Stimulated activated naive CD4-positive, alpha-beta T cell (primary cell): ENCODE data around the gene POU2F2.
A peak's percentile ranks its signal among the peaks of the same experiment; 100 is the strongest.
"Not testable (repeated sequence)": the region's sequence is repeated elsewhere in the genome, so short reads cannot be mapped to it uniquely, and the experiment has no call there.

ENCODE experiments used
- DNase-seq, 6 experiments: peaks; one replicate each; lab custom pipeline; 2025; lab: John Stamatoyannopoulos, UW

The POU2F2 gene

DNA sequence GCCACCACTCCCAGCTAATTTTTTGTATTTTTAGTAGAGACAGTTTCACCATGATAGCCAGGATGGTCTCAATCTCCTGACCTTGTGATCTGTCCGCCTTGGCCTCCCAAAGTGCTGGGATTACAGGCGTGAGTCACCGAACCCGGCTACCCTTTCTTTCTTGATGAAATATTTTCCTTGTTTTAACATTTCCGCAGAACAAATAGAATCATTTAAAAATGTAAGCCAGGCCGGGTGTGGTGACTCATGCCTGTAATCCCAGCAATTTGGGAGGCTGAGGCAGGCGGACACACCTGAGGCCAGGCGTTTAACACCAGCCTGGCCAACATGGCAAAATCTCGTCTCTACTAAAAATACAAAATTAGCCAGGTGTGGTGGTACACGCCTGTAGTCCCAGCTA is 32.0 kb downstream of the POU2F2 start:
- DNase-seq: not testable (repeated sequence)

DNA sequence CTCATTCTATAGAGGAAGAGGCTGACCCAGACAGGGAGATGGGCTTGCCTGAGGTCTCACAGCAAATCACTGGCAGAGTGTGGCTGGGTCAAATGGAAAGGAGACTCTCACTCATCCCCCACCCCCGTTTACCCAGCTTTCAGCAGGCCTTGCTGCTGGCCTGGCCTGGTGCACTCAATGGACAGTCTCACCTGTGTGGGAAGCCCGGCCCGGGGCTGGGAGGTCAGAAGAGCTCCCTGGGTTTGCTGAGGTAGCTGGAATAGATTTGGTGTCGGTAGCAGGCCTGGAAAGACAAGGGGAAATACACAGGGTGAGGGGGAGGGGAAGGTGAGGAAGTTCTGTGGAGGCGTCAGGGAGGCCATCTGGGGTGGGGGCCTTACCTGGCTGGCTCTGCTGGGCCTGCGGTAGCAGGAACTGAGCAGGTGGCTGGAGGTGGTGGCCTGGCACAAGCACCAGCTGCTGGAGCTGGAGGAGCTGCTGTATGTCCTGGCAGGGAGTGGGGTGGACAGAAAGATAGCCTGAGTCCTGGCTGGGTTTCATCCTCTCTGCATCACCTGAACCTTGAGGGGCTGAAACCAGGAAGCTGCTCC is 32.8 kb downstream of the POU2F2 start:
- no peak for DNase-seq

GRCh38 chr19:42098781-42099180 is 33.5 kb downstream of the POU2F2 start:
- no peak for DNase-seq

DNA sequence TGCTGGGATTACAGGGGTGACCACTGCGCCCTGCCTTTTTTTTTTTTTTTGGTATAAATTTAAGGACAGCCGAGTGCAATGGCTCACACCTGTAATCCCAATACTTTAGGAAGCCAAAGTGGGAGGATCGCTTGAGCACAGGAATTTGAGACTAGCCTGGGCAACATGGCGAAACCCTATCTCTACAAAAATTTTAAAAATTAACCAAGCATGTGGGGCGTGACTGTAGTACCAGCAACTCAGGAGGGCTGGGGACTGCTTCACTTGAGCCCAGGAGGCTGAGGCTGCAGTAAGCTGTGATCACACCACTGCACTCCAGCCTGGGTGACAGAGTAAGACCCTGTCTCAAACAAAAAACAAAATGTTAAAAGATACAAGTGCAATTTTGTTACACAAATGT is 34.8 kb downstream of the POU2F2 start:
- DNase-seq: no peak

DNA sequence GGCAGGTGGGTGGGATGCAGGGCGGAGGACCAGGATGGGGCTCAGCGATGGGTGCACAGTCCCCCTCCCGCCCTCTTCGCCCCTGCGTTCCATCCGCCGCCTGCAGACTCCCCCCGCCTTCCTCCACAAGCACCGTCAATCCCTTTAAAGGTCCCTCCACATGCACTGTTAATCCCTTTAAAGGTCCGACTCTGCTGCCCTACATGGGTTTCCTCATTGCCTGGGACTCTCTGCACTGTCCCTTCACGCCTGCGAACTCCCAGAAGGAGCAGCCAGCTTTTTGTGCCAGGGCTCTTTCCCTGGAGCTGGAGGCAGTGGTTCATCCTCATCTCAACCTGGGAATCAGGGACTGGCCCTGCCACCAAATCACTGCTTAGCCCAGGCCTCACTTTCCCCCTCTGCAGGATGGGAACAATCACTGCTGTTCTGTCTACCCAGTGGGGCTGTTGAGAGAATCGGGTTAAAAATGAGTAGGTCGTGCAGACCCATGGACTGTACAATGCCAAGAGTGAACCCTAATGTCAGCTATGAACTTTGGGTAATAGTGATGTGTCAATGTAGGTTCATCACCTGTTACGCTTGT is 35.9 kb downstream of the POU2F2 start:
- DNase-seq: no peak

GRCh38 chr19:42095814-42096230 is 36.4 kb downstream of the POU2F2 start:
- DNase-seq: no peak

GRCh38 chr19:42095142-42095813 is 37.0 kb downstream of the POU2F2 start:
- no peak for DNase-seq

DNA sequence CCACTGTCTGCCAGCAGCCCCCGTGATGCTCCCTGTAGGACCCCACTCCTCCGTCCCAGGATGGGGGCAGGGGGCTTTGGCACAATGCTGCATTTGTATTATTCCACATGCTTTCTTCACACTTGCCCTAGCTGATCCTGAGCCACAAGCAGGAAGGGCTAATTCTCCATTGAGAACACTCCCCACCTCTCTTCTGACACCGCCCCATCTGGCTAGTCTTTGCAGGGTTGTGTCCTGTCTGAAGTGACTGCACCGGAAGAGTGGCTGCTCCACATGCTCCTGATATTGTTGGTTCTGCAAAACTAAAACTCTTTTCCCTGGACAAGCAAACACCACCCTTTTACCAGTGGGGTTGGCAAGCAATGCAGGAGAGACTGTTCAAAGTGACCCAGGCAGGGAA is 38.3 kb downstream of the POU2F2 start:
- no peak for DNase-seq

GRCh38 chr19:42093505-42093904 is 38.7 kb downstream of the POU2F2 start:
- no peak for DNase-seq

- peak in 3 of 6 experiments; percentile 11 to 17 (median 13) for DNase-seq
Measured at GRCh38 chr19:42092350-42092749, 39.9 kb downstream of the POU2F2 start.

DNA sequence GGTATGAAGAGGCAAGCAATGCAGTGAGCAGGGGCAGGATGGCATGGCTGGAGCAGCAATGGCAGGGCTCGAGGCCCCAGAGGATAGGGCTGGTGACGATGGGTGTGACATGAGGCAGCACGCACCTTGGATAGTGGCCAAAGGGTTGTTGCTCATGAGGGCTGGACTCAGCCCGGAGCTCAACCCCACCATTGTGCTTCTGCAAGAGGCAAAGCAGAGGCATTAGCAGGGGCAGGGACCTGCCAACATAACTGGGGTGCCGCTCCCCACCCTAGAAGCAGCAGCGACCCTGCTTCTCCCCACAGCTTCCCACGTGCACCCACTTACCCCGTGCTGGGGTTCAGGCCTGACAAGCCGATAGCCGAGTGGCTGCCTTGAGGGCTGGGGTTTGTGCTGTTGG is 40.5 kb downstream of the POU2F2 start:
- no peak for DNase-seq

DNA sequence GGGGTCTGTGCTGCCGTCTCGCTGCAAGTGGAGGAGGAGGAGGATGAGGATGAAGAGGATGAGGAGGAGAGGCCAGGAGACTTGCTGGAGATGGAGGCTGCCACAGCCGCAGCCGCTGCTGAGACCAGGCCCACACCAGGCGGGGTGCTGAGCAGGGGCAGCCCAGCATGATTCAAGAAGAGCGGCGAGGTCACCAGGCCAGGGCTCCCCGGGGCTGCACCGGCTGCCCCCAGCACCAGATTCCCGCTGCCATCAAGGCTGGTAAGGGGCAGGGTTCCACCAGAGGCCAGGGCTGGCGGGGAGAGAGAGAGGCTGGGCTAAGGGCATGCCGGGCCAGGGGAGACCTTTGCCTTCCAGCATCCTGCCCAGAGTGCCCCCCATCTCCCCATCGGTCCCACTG is 40.9 kb downstream of the POU2F2 start:
- DNase-seq: no peak

- DNase-seq: no peak
Measured at GRCh38 chr19:42090672-42091071, 41.6 kb downstream of the POU2F2 start.

GRCh38 chr19:42089772-42090171 is 42.5 kb downstream of the POU2F2 start:
- DNase-seq: no peak

DNA sequence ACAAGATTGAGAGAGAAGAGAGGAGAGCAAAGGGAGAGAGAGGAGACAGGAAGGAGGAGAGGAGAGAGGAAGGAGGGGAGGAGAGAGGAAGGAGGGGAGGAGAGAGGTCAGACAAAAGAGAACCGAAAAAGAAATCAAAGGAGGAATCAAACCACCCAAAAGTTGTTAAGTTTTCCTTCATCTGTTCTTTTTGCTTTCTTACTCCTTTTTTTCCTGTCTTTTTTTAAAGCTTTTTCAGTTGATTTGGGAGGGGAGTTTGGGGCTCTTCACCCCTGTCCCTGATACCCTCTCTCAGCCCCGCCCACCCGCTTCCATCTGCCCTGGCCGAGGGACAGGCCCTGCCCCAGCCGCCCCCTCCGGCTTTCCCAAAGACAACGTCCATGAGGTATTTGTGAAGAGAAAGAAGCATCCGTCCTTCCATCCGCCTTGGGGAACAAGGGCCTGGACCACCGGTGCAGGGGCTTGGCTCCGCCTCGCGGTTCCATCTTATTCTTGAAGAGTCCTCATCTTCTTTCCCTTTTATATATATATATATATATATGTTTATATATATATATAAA is 43.0 kb downstream of the POU2F2 start:
- DNase-seq: no peak

DNA sequence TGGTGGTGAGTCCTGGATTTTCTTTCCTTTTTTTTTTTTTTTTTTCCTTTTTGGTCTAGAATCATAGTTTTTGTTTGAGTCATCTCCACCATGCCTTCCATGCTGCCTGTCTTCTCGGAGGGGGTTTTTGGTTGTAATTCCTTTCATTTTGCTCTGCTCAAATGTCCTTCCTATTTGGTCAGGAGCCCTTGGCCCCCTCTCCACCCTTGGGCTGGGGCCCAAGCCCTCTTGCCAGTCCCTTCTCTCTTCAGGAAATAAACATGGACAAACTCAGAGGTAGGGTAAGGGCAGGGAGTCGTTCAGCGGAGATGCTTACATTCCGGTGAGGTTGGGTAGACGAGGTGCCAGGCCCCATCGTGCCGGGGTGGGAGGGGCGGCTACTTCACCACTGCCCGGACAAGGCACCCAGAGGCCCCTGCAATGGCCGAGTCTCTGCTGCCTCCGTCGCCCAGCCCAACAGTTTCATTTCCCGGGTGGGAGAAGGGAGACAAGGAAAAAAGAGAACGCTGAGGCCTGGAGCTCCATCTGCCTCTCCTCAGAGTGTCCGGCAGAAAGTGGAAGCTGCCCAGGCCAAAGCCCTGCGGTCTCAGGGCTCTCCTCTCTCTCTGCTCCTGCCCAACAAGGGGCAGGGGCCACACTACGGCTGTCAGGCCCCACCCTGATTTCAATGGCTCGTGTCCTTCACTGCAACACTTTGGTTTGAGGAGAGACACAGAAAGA is 43.6 kb downstream of the POU2F2 start:
- DNase-seq: no peak

GRCh38 chr19:42086770-42087550 is 45.3 kb downstream of the POU2F2 start:
- DNase-seq: no peak

DNA sequence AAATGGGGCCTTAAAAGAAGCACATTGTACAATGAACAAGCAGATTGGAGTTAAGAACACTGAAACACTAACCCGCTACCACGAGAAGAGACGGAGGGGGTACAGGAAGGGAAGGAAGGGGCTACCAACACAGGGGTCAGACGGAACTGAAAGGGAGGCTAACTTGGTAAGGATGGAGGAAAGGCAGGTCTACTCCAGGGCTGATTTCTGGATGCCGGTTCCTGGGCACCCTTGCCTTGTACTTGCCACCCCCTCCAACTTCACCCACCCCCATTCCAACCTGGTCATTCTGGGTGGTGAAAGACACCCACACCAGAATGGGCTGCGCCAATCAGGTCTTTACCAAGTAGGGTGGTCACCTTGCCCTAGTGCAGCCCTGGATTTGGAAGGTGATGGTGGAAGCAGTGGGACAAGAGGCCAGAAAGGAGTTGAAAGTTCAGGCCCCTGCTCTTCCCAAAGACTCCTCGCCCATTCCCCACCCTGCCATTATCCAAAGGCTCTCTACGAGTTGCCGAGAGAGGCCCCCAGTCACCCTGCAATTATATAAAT is 46.0 kb downstream of the POU2F2 start:
- DNase-seq: no peak

DNA sequence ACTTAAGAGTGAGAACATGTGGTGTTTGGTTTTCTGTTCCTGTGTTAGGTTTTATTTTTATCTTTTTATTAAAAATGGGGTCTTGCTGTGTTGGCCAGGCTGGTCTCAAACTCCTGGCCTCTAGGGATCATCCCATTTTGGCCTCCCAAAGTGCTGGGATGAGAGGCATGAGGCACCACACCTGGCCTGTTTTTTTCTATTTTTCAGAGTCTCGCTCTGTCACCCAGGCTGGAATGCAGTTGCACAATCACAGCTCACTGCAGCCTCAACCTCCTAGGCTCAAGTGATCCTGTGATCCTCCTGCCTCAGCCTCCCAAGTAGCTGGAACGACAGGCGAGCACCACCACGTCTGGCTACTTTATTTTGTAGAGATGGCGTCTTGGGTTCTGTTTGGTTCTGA is 48.7 kb downstream of the POU2F2 start:
- DNase-seq: no peak

- DNase-seq: peak in 1 of 6 experiments; percentile 3
Measured at GRCh38 chr19:42081584-42082203, 50.6 kb downstream of the POU2F2 start.

- DNase-seq: no peak
Measured at GRCh38 chr19:42080764-42081375, 51.4 kb downstream of the POU2F2 start.
